DOHH2 (cell line): ENCODE results near the gene EVC2.

ENCODE experiments used
- H3F3A ChIP-seq: fragments of 200-600 bp; sonication (generic), shearing (Covaris generic); 2 replicates; pipeline ENCODE4 v1.6.0; 2016; ENCODE audit warnings: antibody characterized with exemption, mild to moderate bottlenecking; ENCODE audit not compliant: control insufficient read depth, insufficient read depth
- H3K27ac ChIP-seq: fragments of 200-600 bp; sonication (generic); 2 replicates; pipeline ENCODE4 v1.5.1; 2014; ENCODE audit warnings: low read depth, mild to moderate bottlenecking, low read length, moderate library complexity
- H3K27me3 ChIP-seq: fragments of 200-600 bp; sonication (generic); 2 replicates; pipeline ENCODE4 v1.6.1; 2014; ENCODE audit warnings: mild to moderate bottlenecking, low read length, mixed read lengths; ENCODE audit not compliant: control insufficient read depth
- H3K36me3 ChIP-seq: fragments of 200-600 bp; sonication (generic); 2 replicates; pipeline ENCODE4 v1.6.1; 2014; ENCODE audit warnings: mild to moderate bottlenecking, low read length, moderate library complexity, mixed read lengths; ENCODE audit not compliant: control insufficient read depth
- H3K4me1 ChIP-seq: fragments of 200-600 bp; sonication (generic); 2 replicates; pipeline ENCODE4 v1.6.1; 2014; ENCODE audit warnings: mild to moderate bottlenecking, low read length, mixed read lengths; ENCODE audit not compliant: control insufficient read depth
- H3K4me2 ChIP-seq: fragments of 200-600 bp; sonication (generic); 2 replicates; pipeline ENCODE4 v1.6.0; 2014; ENCODE audit warnings: mild to moderate bottlenecking, low read length, moderate library complexity
- H3K4me3 ChIP-seq: fragments of 200-600 bp; sonication (generic); 2 replicates; pipeline ENCODE4 v1.5.1; 2014; ENCODE audit warnings: mild to moderate bottlenecking, low read length, mixed read lengths
- H3K79me2 ChIP-seq: fragments of 200-600 bp; sonication (generic); 2 replicates; pipeline ENCODE4 v1.6.1; 2014; ENCODE audit warnings: mild to moderate bottlenecking, low read length, mixed read lengths; ENCODE audit not compliant: control insufficient read depth
- H3K9me2 ChIP-seq: fragments of 200-600 bp; sonication (generic); replicated peaks from 2 replicates; pipeline ENCODE4 v1.6.1; 2014; ENCODE audit warnings: mild to moderate bottlenecking, low read length, mixed read lengths; ENCODE audit not compliant: control insufficient read depth
- H3K9me3 ChIP-seq: fragments of 200-600 bp; sonication (generic); 2 replicates; pipeline ENCODE4 v1.6.1; 2014; ENCODE audit warnings: antibody characterized with exemption, low read length, mixed read lengths; ENCODE audit not compliant: control insufficient read depth, insufficient read depth
- H4K20me1 ChIP-seq: fragments of 200-600 bp; sonication (generic); 2 replicates; pipeline ENCODE4 v1.6.0; 2014; ENCODE audit warnings: low read depth, mild to moderate bottlenecking, antibody characterized with exemption, low read length, moderate library complexity; ENCODE audit not compliant: control insufficient read depth, insufficient read depth
- EZH2phosphoT487 ChIP-seq: fragments of 200-600 bp; sonication (generic); IDR thresholded peaks from 2 replicates; pipeline ENCODE4 v1.6.1; 2017; ENCODE audit warnings: borderline replicate concordance, mild to moderate bottlenecking, antibody characterized with exemption, low read length, moderate library complexity, mixed read lengths
- TF ChIP-seq, protein P1 (sequence below): fragments of 200-600 bp; sonication (generic); IDR thresholded peaks from one replicate; pipeline ENCODE4 v1.5.1; 2014; ENCODE audit warnings: antibody characterized with exemption, mild to moderate bottlenecking, low read depth, low read length; ENCODE audit not compliant: poor library complexity, severe bottlenecking

The EVC2 gene

DNA sequence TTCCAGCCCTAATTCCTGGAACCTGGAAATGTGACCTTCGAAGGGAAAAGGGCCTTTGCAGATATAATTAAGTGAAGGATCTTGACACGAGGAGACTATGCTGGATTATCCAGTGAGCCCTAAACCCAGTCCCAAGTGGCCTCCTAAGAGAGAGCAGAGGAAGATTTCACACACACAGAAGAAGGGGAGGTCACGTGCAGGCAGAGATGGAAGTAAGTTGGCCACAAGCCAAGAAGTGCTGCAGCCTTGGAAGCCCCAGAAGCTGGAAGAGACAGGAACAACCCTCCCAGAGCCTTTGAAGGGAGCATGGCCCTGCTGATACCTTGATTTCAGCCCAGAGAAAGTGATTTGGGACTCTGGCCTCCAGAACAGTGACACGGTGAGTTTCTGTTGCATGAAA, 51.9 kb downstream of the EVC2 start:
- no peak overlapping the region for H3K4me2 ChIP-seq
- H4K20me1 ChIP-seq: no peaks in the 10 kb centered on the region
- H3K79me2 ChIP-seq: no peaks in the 10 kb centered on the region
- no peaks in the 10 kb centered on the region; the same call in 1 of the 2 replicates for H3K9me3 ChIP-seq
- H3K4me1 ChIP-seq: no peaks in the 10 kb centered on the region
- no peaks in the 10 kb centered on the region for H3F3A ChIP-seq
- TF ChIP-seq, protein P1, sequence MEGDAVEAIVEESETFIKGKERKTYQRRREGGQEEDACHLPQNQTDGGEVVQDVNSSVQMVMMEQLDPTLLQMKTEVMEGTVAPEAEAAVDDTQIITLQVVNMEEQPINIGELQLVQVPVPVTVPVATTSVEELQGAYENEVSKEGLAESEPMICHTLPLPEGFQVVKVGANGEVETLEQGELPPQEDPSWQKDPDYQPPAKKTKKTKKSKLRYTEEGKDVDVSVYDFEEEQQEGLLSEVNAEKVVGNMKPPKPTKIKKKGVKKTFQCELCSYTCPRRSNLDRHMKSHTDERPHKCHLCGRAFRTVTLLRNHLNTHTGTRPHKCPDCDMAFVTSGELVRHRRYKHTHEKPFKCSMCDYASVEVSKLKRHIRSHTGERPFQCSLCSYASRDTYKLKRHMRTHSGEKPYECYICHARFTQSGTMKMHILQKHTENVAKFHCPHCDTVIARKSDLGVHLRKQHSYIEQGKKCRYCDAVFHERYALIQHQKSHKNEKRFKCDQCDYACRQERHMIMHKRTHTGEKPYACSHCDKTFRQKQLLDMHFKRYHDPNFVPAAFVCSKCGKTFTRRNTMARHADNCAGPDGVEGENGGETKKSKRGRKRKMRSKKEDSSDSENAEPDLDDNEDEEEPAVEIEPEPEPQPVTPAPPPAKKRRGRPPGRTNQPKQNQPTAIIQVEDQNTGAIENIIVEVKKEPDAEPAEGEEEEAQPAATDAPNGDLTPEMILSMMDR: no peak
- TF ChIP-seq EZH2phosphoT487: no peak
- H3K36me3 ChIP-seq: no peaks in the 10 kb centered on the region
- H3K9me2 ChIP-seq: no peaks in the 10 kb centered on the region
- H3K27me3 ChIP-seq: no peaks in the 10 kb centered on the region
- H3K27ac ChIP-seq: no peak overlapping the region
- H3K4me3 ChIP-seq: no peak overlapping the region

DNA sequence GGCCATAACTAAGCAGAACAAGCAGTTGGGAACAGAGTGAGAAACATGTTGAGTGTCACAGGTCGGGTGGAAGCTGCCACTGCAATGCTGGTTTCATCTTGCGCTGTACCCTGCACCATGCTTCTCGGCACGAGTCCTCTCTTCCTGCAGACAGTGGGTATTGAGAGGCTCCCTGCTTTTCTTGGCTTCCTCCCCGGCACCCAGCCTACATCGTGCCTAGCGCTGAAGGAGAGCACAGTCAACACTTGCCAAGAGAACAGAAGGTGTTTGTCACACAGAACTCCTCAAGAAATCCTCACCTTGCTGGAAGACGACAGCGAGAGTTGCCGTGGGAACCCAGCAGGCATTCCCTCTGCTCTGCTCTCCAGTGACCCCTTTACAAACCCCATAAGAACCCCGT, 53.6 kb downstream of the EVC2 start:
- Histone ChIP-seq H3K27me3 (no peaks in the 10 kb centered on the region), H3K4me2 (no peak overlapping the region), H3K79me2 (no peaks in the 10 kb centered on the region), H4K20me1 (no peaks in the 10 kb centered on the region), H3K4me1 (no peaks in the 10 kb centered on the region), H3K9me2 (no peaks in the 10 kb centered on the region), H3F3A (no peaks in the 10 kb centered on the region), H3K36me3 (no peaks in the 10 kb centered on the region), H3K4me3 (no peak overlapping the region), H3K9me3 (no peaks in the 10 kb centered on the region; the same call in 1 of the 2 replicates), H3K27ac (no peak overlapping the region)
- TF ChIP-seq, protein P1: no peak
- no peak for TF ChIP-seq EZH2phosphoT487

DNA sequence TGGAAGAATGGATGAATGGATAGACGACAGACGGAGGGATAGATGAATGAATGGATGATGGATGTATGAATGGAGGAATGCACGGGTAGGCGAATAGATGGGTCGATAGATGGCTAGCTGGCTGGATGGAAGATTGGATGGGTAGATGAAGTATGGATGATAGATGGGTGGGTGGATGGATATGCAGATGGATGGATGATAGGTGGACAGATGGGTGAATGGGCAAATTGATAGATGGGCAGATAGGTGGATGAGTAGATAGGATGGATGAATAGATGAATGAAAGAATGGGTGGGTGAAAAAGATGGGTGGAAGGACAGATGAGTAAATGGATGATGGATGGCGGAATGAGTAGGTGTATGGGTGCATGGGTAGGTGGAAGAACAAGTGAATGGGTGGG, 57.3 kb downstream of the EVC2 start:
- Histone ChIP-seq H3K9me2 (no peaks in the 10 kb centered on the region), H3K79me2 (no peaks in the 10 kb centered on the region), H3F3A (no peaks in the 10 kb centered on the region), H3K4me1 (no peaks in the 10 kb centered on the region), H3K9me3 (no peaks in the 10 kb centered on the region; the same call in 1 of the 2 replicates), H3K4me2 (no peak overlapping the region), H4K20me1 (no peaks in the 10 kb centered on the region), H3K4me3 (no peak overlapping the region), H3K36me3 (no peaks in the 10 kb centered on the region), H3K27ac (no peak overlapping the region), H3K27me3 (no peaks in the 10 kb centered on the region)
- TF ChIP-seq, protein P1: no peak
- no peak for TF ChIP-seq EZH2phosphoT487

DNA sequence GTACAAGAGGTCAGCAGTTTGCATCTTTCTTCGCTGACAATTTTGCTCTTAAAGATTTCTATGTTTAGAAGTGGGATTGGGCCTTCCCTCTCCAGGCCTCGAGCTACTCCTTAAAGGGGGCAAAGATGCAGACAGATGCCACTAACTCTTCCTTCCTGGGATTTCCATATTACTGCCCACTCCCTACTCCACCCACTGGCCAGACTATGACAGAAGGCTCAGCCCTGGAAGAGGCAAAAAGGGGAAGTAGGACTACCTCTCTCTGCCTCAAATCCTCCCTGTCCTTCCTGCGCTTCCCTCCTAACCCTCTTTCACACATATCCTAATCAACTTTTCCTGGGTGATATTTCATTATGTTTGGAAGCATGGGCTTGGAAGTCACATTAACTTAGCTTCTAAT, 58.3 kb downstream of the EVC2 start:
- no peaks in the 10 kb centered on the region for H3K9me2 ChIP-seq
- no peaks in the 10 kb centered on the region; the same call in 1 of the 2 replicates for H3K9me3 ChIP-seq
- H3F3A ChIP-seq: no peaks in the 10 kb centered on the region
- no peaks in the 10 kb centered on the region for H4K20me1 ChIP-seq
- no peaks in the 10 kb centered on the region for H3K79me2 ChIP-seq
- no peak overlapping the region for H3K4me3 ChIP-seq
- TF ChIP-seq EZH2phosphoT487: no peak
- TF ChIP-seq, protein P1: no peak
- H3K27me3 ChIP-seq: no peaks in the 10 kb centered on the region
- H3K36me3 ChIP-seq: no peaks in the 10 kb centered on the region
- H3K4me2 ChIP-seq: no peak overlapping the region
- no peak overlapping the region for H3K27ac ChIP-seq
- no peaks in the 10 kb centered on the region for H3K4me1 ChIP-seq
